Activated T-cell treated with anti-CD3 and anti-CD28 coated beads for 24 hours (primary cell): ENCODE results near the gene GNAS-AS1.

Experiments
- DNase-seq: peaks from one replicate; pipeline ENCODE4 v3.0.0-alpha.2; 2020; ENCODE audit warnings: low read depth

Gene GNAS-AS1

GRCh38 chr20:58855506-58856389 lies 5.0 kb upstream of the GNAS-AS1 start:
- no peak for DNase-seq

- DNase-seq, result no peak
These were observed 4.2 kb upstream of the GNAS-AS1 start for GRCh38 chr20:58854638-58855471.

GRCh38 chr20:58853976-58854637 lies 3.4 kb upstream of the GNAS-AS1 start:
- no peak for DNase-seq

GRCh38 chr20:58853466-58853865 lies 2.8 kb upstream of the GNAS-AS1 start:
- DNase-seq, result no peak

GRCh38 chr20:58852543-58853271 lies 2.0 kb upstream of the GNAS-AS1 start, which contains the start of gene GNAS:
TSS of gene GNAS (plus strand) at chr20:58852716.
- peak; percentile 29 for DNase-seq

GRCh38 chr20:58851969-58852458 lies 1.3 kb upstream of the GNAS-AS1 start:
- no peak for DNase-seq

- DNase-seq, result no peak
These were observed 693 bp upstream of the GNAS-AS1 start for GRCh38 chr20:58851221-58851968.

- DNase-seq, result no peak
These were observed 3.2 kb downstream of the GNAS-AS1 start for GRCh38 chr20:58847463-58847862.

GRCh38 chr20:58845706-58846105 lies 5.0 kb downstream of the GNAS-AS1 start:
- no peak for DNase-seq

- no peak for DNase-seq
These were observed 7.6 kb downstream of the GNAS-AS1 start for GRCh38 chr20:58843128-58843556.

GRCh38 chr20:58842276-58842675 lies 8.4 kb downstream of the GNAS-AS1 start:
- DNase-seq, result no peak

GRCh38 chr20:58841539-58842264 lies 9.0 kb downstream of the GNAS-AS1 start:
- DNase-seq, result no peak

- no peak for DNase-seq
These were observed 9.7 kb downstream of the GNAS-AS1 start for GRCh38 chr20:58840816-58841538.

- no peak for DNase-seq
These were observed 10.5 kb downstream of the GNAS-AS1 start for GRCh38 chr20:58839991-58840747.

GRCh38 chr20:58839474-58839874 lies 11.2 kb downstream of the GNAS-AS1 start:
- no peak for DNase-seq

GRCh38 chr20:58838174-58838573 lies 12.5 kb downstream of the GNAS-AS1 start:
- no peak for DNase-seq

GRCh38 chr20:58837717-58838116 lies 13.0 kb downstream of the GNAS-AS1 start:
- DNase-seq, result no peak

- DNase-seq, result no peak
These were observed 14.0 kb downstream of the GNAS-AS1 start for GRCh38 chr20:58836616-58837204.
